Fibroblast of lung (primary cell): ENCODE measurements around the gene CYB5A.

Source experiments
- EZH2 ChIP-seq: IDR thresholded peaks from 2 replicates; pipeline ENCODE4 v1.5.1; 2012; ENCODE audit warnings: low read length, control low read depth, mild to moderate bottlenecking; ENCODE audit errors: missing control alignments
- TF ChIP-seq, protein P1 (sequence below), 2 donors: IDR thresholded peaks in 1 of 2; conservative IDR thresholded peaks in 1 of 2; 1 replicate in 1 of 2; 2 replicates in 1 of 2; pipeline ENCODE4 v1.5.1; 2011 to 2012; ENCODE audit warnings: low read length in 2 of 2, control low read depth in 1 of 2, inconsistent platforms in 1 of 2, low read depth in 1 of 2, mild to moderate bottlenecking in 1 of 2

GRCh38 chr18:74248189-74248588 is 43.6 kb downstream of the CYB5A start:
- TF ChIP-seq, protein P1, sequence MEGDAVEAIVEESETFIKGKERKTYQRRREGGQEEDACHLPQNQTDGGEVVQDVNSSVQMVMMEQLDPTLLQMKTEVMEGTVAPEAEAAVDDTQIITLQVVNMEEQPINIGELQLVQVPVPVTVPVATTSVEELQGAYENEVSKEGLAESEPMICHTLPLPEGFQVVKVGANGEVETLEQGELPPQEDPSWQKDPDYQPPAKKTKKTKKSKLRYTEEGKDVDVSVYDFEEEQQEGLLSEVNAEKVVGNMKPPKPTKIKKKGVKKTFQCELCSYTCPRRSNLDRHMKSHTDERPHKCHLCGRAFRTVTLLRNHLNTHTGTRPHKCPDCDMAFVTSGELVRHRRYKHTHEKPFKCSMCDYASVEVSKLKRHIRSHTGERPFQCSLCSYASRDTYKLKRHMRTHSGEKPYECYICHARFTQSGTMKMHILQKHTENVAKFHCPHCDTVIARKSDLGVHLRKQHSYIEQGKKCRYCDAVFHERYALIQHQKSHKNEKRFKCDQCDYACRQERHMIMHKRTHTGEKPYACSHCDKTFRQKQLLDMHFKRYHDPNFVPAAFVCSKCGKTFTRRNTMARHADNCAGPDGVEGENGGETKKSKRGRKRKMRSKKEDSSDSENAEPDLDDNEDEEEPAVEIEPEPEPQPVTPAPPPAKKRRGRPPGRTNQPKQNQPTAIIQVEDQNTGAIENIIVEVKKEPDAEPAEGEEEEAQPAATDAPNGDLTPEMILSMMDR (conservative IDR thresholded peaks at IDR 0.05 in 1 of 2, IDR thresholded peaks at IDR 0.05 in 1 of 2; ENCODE audit: low read depth in 1 of 2, low read length in 2 of 2), result no peak
- TF ChIP-seq EZH2, result no peak
